Measurements from ENCODE around the gene THEM5. TPM values are rescaled to one million over a fixed set of nuclear protein-coding genes. Genes with fewer than 3 reads are reported as not detected.

Gene THEM5
- total RNA-seq, 1 donor from 2014 or later: not detected

DNA sequence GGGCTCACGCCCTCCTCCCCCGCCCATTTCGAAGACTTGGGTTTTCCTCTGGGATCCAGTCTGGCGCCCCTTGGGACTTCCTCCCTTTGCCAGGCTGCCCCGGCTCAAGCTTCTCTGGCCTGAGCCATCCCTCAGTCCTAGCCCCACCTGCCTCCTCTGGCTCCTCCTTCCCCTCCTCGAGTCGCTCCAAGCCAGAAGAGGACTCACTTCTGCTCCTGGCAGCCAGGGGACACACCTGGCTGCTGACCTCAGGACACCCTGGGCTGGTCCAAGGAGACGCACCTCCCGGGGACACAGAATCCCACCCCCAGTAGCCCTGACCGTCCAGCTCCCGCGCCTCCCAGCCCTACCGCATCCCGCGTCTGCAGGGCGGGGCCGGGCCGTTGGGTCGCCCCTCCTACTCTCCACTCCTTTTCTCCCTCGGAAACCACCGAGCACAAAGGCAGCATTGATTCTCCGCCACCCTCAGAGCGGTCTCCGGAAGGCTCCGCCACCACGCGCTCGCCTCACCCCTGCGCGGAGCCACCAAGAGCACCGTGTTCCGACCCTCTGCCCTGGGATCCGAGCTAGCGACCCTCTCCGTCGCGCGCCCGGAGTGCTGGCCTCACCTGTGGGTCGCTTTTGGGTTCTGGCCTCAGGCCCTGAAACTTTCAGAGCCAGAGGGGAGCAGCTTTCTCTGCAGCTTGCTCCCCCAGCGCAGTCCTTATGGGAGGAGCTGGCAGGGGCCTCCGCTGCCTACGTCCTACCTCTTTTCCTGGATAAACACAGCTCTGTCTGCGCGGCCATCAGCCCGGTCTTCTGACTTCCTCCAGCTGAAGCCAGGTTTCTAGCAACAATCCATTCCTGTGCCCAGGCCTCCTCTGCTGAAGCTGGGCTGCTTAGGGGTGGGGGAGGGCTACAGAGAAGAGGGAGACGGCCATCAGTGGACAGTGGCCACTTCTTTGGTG, 13.8 kb downstream of the THEM5 start, which contains the start of gene C2CD4D:
Gene C2CD4D (minus strand): TSS at position 364 of the 947 bp plus-strand sequence. CDS start 831 bp downstream, outside the sequence.
- no peak for DNase-seq (ENCODE audit: low read depth)

DNA sequence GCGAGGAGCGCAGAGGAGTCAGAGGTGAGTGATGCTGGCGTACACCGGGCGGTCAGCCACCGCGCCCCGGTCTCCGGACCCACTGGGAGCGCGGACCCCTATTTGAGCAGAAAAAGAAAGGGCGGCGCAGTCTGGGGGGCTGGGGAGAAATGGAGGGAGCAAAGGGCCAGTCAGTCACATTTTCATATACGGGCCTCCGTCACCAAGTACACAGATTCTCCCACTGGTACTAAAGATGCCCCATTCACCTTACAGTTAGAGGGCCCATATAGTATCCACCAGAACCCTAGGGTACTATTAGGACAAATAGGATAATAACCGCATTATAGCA, 14.5 kb downstream of the THEM5 start:
- DNase-seq (ENCODE audit: low read depth): no peak

DNA sequence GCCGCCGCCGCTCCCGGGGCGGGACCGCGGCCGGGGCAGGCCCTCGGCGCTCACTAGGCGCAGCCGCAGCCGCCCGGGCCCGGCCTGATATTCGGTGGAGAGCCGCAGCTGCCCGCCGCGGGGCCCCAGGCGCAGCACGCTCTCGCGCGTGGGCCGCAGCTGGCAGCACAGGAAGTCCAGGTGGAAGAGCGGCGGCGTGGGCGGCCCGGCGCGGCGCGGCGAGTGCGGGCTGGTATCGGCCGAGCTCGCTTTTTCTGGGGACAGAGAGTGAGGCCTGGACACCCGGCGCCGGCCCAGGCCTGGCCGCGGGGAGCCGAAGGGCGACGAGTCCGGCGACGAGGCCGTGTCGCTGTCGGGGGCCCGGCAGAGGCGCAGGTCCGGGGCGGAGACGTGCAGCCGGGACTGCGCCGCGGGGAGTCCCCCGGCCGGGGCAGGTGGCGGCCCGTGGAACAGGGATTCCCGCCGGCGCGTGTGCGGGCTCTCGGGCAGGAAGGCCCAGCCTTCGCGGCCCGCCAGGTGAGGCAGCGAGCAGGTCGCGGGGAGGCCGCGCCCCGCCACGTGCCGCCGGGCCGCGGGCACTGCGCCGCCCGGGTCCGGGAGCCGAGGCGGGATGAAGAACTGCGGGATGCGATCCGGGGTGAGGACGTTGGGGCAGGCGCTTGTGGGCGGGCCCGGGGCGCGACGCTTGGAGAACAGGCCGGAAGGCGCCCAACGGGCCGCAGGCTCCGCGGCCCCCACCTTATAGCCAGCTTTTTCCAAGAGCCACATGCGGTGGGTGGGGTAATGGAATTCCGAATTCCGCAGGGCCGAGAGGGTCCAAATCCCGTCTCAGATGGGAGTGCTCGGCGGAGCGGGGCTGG, 15.1 kb downstream of the THEM5 start:
- DNase-seq (ENCODE audit: low read depth): no peak

DNA sequence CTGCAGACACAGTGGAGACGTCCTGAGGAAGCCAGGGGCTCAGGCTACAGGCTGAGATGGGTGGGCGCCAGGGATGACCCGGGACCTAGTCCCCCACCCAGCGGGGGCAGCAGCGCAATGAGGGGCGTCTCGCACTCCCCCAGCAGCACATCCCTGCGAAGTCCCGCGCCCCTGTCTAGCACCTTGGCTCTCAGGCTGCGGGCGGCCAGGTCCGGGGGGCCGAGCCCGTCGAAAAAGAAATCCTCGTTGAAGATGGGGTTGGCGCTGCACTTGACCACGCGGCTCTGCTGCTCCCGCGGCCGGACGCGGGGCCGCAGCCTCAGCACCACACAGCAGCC, 15.7 kb downstream of the THEM5 start:
- no peak for DNase-seq (ENCODE audit: low read depth)

DNA sequence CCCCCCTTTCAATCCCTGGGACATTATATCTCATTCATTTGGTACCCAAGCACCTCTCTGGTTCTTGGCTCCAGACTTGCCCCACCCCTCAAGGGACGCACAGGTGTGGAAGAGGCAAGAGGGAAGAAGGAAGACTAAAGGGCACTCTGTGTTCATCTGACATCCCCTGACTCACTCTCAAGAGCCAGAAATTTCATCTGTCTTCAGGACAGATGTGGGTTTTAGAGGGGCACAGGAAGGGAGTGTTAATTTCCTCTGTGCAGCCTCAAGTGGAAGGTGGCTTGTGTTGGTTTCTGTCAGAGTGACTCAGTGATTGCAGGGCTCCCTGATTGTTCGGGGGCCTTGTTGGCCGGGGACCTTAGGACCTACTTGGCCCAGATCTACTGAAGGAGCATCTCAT, 16.3 kb downstream of the THEM5 start:
- DNase-seq (ENCODE audit: low read depth): no peak

- no peak for DNase-seq (ENCODE audit: low read depth)
Measured at GRCh38 chr1:151835596-151835995, 17.9 kb downstream of the THEM5 start.

GRCh38 chr1:151834239-151834638, 19.3 kb downstream of the THEM5 start:
- DNase-seq (ENCODE audit: low read depth): no peak

GRCh38 chr1:151833172-151833900, 20.2 kb downstream of the THEM5 start:
- DNase-seq (ENCODE audit: low read depth): no peak

GRCh38 chr1:151832318-151832980, 21.1 kb downstream of the THEM5 start:
- peak; percentile 86 for DNase-seq (ENCODE audit: low read depth)

DNA sequence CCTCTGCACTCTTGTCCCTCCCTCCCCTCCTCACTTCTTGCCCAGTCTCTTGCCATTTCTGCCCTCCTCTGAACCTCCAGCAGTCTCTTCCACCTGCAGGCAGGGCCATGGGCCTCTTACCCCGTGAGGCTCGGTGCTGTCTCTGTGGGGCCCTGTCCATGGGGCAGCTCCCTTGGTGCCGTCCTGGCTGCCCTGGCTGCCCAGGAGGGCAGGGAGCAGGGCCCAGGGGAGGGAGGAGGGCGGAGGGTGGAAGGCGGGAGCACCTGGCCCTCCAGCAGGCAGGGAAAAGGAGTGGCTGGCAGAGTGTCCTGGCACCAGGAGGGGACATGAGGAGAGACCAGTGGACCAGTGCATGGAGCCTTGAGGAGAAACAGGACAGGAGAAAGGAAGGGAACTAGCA, 21.9 kb downstream of the THEM5 start, which contains the start of gene RORC:
Gene RORC (minus strand): TSS at position 198 of the 400 bp plus-strand sequence. CDS start 38 bp downstream, at position 160.
- no peak for DNase-seq (ENCODE audit: low read depth)

GRCh38 chr1:151831256-151831591, 22.3 kb downstream of the THEM5 start:
- no peak for DNase-seq (ENCODE audit: low read depth)

- no peak for DNase-seq (ENCODE audit: low read depth)
Measured at GRCh38 chr1:151830055-151830454, 23.5 kb downstream of the THEM5 start.

DNA sequence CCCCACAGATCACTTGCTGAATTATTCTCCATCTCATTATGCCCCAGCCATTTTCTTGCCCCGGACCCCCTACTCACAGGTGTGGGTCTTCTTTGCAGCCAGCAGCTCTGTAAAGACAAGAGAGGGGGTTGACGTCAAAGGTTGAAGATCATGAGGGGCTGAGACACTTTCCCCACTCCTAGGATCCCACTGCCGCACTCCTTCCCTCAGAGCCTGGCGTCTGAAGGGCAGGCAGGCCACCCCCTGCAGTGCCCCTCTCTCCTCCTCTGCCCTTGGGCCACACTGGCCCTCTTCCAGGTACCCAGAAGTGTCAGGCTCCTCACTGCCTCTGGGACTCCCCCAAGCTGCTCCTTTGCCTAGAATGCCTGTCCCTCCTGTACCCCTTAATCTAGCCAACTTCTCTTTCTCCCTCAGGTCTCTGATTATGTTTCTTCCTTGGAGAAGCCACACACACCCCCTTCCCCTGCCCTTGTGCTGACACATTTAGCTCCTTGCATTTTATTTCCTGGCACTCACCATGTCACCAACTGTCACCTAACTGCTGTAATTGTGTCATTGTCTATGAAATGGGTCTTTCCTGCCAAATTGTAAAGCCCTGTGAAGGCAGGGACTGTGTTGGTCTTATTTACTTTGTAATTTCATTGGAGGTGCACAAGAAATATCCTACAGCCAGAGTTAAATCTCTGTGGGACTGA, 24.0 kb downstream of the THEM5 start:
- no peak for DNase-seq (ENCODE audit: low read depth)

GRCh38 chr1:151828921-151829320, 24.6 kb downstream of the THEM5 start:
- peak; percentile 56 for DNase-seq (ENCODE audit: low read depth)

DNA sequence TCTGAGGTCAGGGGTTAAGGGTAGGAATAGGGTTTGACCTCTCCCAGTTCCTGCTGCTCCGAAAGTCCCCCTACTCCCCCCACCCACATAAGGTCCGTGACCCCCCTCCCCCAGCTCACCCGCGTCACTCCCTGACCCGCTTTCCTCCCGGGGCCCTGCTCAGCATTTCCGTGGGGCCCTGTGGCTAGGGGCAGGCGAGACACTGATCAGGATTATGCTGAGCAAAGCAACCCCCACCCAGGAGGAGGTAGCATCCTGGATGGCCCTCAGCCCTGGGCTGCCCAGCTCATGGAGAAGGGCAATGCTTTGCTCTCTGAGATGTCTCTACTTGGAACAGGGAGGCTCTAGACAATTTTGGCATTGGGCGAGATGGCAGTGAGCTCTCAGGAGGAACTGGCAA, 25.7 kb downstream of the THEM5 start:
- DNase-seq (ENCODE audit: low read depth): no peak

DNA sequence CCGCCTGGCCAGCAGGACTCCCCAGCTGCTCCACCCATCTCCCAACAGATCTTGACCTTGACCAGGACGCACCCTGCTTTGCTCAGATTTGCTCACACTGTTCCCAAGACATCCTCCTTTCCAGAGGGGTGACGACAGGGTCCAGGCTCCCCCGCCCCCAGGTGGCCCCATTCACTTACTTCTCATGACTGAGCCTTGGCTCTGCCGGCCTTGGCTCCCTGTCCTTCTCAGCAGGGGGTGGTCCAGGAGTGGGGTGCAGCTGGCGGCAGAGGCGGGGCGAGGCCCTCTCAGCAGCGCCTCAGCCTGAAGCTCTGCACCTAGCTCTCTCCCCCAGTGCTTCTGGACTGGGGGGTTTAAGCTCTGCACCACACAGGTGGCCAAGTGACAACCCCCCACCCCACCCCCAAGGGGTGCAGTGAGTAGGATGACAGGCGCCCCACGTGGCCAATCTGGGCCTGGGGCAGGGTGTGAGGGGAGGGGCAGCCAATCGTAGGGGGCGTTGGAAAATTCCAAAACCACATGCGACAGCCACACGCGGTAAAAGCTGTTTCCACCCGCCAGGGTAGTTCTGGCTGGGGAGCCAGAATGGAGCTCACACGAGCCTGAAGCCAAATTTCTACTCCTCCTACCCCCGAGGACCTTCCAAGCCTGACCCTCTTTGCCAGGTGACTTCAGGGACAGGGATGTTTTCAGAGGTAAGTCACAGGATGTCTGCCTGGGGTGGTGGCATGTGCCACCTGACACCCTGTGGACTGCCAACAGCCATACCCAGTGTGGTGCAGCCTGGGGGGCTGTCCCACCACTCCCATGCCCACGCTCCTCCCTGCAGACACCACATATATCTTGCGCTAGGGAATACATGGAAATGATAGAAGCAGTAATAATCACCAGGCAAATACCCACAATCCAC, 27.5 kb downstream of the THEM5 start:
- no peak for DNase-seq (ENCODE audit: low read depth)

DNA sequence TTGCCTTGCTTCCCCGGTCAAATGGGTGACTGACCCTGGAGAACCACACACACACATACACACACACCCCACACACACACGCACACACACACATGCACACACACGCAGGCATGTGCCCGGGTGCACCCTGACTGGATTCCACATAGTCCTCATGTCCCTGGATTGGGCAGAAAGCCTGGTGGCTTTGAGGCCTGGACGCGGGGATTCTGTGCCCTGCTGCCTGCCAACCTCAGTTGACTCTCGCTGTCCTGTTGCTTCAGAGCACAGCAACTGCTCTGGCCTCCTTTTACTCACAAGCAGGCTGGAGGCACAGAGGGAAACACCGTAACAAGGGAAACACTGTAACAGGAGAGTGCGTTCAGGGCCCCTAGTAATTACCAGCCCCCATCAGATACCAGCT, 28.3 kb downstream of the THEM5 start:
- no peak for DNase-seq (ENCODE audit: low read depth)

DNA sequence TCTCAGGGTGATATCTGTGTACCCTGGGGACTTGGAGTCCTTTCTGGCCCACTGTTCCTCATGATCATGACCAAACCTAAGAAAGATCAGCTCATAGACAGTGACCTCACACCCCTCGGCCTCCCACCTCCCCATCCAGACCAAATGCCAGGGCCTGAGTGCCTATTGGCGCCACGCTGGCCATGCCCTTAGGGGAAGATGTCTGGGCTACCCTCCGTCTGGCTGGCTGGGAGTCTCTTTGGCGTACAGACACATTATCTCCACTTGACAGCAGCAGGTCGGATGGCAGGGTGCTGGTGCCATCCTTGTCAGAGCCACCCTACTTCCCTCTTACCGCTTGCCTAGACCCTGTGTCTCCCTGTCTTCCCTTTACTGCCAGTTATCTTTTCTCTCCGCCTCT, 30.3 kb downstream of the THEM5 start:
- DNase-seq (ENCODE audit: low read depth): no peak

- DNase-seq (ENCODE audit: low read depth): no peak
Measured at GRCh38 chr1:151822404-151822803, 31.1 kb downstream of the THEM5 start.

- no peak for DNase-seq (ENCODE audit: low read depth)
Measured at GRCh38 chr1:151820940-151821339, 32.6 kb downstream of the THEM5 start.
